LoVo (cell line): Measurements from ENCODE around the gene EYA2.

Source experiments
- DNase-seq: peaks from one replicate; pipeline ENCODE4 v3.0.0-alpha.2; 2016; ENCODE audit warnings: low spot score

The EYA2 gene

DNA sequence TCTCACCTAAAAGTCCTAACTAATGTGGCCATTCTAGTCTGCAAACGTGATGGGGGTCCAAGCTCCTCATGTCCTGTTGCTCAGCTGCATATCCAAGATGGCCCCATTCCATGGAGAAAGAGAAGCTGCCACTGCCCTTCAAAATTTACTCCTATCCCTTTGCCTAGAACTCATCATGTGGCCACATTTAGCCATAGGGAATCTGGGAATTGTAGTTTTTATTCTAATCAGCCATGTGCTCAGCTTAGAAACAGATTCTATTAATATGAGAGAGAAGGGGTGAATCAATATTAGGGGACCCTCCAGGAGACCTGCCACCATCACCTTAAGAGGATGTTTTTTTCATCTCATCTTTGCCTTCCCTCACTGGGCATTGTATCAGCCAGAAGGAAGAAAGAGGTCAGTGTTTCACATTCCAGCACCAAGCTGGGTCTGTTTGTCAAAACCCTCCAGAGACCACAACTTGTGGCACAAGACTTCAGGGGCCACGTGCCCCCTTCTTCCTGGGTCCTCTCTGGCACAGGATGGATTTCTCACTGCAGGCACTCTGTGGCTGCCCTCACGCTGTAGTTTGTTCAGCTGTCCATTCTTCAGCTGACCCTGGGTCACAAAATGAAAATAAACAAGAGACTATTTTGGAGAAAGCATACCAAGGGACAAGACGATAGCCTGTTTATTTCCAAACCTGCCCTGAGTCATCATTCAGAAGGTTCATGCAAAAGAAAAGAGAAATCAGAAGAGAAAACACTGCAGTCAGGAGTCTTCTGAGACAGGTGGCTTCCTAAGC is 172.0 kb downstream of the EYA2 start:
- DNase-seq, result no peak

GRCh38 chr20:47067776-47068175 is 173.1 kb downstream of the EYA2 start:
- DNase-seq, result no peak

DNA sequence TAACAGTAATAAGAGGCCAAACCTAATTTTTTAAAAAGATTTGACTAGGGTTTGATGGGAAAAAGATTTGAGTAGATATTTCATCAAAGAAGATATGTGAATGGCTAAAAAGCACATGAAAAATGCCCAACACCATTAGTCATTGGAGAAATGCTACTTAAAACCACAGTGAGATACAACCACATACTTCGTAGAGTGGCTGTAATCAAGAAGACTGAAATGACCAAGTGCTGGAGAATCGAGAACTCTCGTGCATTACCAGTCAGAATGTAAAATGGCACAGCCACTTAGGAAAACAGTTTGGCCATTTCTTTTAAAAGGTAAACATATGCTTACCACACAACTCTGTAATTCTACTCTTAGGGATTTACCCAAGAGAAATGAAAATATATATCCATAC is 175.5 kb downstream of the EYA2 start:
- DNase-seq, result no peak

DNA sequence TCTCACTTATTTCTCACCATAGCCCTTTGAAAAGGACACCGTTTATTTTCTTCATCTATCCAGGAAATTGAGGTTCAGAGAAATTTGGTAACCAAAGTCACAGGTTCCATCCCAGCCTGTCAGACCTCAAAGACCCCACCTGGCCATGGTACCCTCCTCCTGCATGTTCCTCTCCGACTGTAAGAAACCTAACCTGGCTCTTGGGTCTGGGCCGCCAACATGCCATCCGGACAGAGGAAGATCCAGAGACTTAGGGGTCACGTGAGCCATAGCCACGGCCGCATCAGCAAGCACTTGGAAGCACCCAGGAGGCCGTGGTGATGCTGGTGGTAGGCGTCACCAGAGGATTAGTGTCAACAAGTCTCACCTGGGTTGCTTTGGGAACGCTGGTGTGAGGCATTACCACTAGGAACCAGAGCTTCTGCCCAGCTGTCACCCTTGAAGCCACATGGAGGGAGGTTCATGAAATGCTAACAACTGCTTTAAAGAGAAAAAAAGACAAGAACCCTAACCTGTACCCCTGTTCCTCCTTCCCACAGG is 177.1 kb downstream of the EYA2 start:
- no peak for DNase-seq

- DNase-seq, result no peak
Observed at GRCh38 chr20:47073766-47074475, 179.3 kb downstream of the EYA2 start.

- DNase-seq, result no peak
Observed at GRCh38 chr20:47075263-47075662, 180.6 kb downstream of the EYA2 start.

- no peak for DNase-seq
Observed at GRCh38 chr20:47079047-47079446, 184.4 kb downstream of the EYA2 start.

DNA sequence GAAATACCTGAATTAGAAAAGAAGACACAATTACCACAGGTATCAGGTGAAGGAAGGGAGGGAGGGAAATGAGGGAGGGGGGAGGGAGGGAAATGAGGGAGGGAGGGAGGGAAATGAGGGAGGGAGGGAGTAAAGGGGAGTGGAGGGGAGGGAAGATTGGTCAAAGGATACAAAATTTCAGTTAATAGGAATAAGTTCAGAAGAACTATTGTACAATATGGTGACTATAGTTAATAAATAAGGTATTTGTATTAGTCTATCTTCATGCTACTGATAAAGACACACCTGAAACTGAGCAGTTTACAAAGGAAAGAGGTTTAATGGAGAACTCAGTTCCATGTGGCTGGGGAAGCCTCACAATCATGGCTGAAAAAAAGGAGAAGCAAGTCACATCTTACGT is 185.7 kb downstream of the EYA2 start:
- no peak for DNase-seq

DNA sequence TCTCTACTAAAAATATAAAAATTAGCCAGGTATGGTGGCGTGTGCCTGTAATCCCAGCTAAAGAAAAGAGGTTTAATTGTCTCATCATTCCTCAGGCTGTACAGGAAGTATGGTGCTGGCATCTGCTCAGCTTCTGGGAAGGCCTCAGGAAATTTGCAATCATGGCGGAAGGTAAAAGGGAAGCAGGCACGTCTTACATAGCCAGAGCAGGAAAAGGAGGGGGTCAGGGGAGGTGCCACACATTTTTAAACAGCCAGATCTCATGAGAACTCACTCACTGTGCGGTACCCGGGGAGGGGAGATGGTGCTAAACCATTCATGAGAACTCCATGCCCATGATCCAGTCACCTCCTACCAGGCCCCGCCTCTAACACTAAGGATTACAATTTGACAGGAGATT is 191.7 kb downstream of the EYA2 start:
- no peak for DNase-seq

DNA sequence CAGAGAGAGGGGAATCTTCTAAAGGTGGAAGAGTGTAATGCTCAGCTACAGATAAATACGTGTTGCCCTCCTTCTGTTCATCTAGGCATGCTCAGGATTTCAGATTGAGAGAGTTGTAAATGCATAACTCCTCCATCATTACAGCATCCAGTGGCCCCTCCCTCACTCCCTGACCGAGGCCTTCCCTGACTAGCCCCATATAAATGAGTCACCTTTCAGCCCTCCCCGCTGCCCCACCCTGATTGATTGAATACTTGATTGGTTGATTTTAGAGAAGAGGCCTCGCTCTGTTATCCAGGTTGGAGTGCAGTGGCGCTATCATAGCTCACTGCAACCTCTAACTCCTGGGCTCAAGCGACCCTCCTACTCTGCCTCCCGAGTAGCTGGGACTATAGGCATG is 193.7 kb downstream of the EYA2 start:
- no peak for DNase-seq

DNA sequence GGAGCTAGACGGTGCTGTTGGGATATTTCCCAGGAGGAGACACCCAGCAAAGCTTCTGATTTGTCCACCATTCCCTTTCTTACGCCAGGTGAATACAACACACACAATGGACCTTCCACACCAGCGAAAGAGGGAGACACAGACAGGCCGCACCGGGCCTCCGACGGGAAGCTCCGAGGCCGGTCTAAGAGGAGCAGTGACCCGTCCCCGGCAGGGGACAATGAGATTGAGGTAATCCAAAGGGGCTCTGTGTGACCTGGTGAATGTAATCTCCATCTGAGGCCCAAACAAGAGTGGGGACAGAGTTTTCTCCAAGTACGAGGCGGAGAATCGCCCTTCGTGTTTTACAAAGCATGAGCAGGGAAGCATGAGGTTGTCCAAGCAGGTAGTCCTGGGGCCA is 194.5 kb downstream of the EYA2 start:
- no peak for DNase-seq

- no peak for DNase-seq
Observed at GRCh38 chr20:47090835-47091234, 196.2 kb downstream of the EYA2 start.

DNA sequence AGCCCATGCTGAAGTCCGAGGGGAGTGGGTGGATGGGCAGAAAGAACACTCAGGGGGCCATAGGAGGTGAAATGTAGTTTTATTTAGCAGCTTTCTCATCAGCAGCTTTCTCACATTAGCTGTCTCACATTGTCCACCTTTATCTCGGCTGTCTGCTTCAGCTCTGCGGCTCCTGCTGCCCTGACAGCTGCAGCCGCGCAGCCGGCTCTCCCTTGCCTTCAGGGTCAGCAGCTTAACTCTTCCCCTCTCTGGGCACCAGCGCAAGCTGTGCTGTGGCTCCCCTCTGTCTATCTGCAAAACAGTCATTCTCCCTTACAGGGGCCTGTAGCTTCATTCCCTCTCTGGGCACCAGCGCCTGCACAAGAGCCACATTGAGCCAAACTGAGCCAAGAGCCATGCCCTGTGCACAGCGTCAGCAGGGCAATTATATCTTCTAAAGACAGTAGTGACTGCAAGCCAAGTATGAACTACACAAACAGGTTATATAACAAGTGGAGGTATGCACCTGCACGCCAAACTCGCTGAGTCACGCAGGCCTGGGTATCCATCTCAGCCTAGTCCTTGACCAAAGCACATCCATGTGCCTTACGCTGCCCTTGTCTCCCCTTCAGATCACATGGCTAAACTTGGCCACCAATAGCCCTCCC is 198.8 kb downstream of the EYA2 start:
- no peak for DNase-seq

- DNase-seq, result no peak
Observed at GRCh38 chr20:47095690-47096089, 201.0 kb downstream of the EYA2 start.

- no peak for DNase-seq
Observed at GRCh38 chr20:47097691-47098622, 203.3 kb downstream of the EYA2 start.

GRCh38 chr20:47099093-47099492 is 204.4 kb downstream of the EYA2 start:
- DNase-seq, result no peak

GRCh38 chr20:47099825-47100441 is 205.3 kb downstream of the EYA2 start:
- DNase-seq, result no peak

GRCh38 chr20:47102629-47103028 is 208.0 kb downstream of the EYA2 start:
- DNase-seq, result no peak

DNA sequence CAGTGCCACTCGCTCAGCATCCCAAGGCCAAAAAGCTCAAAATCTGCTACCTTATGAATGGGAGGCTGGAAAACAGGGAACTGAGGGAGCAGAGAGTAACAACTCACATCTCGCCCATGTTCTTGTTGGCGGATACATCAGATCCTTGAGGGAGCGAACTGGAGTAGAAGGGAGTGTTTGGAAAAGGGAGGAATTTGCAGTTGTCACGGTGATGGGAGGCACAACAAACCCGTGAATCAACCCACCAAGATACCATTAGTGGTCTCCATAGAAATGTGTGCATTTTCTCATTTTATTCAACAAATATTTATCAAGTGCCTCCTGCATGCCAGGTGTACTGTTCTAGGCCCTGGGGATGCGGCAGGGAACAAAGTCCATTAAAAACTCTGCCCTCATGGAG is 212.1 kb downstream of the EYA2 start:
- DNase-seq, result no peak

DNA sequence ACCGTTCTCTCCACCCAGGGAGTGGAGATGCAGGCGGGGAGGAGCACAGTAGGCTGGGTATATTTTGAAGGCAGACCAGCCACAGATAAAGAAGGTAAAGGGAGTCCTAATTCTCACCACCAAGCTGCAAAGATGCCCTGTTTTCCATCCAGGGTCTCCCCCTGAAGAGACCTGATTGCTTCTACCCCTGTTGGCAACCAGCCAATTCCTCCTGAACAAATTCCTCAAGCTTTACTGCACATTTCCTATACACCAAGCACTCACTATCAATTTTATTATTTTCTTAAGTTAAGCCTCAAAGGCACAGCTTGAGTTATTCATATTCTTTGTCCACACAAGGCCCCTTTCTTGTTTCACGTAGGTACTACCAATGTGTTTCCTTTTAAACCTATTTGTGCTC is 214.4 kb downstream of the EYA2 start:
- no peak for DNase-seq

GRCh38 chr20:47110819-47111218 is 216.2 kb downstream of the EYA2 start:
- DNase-seq, result no peak
